GM18867 (cell line): ENCODE measurements around the gene DPCD.
"Not testable (repeated sequence)": the region's sequence is repeated elsewhere in the genome, so short reads cannot be mapped to it uniquely, and the experiment has no call there.

Experiments used
- ATAC-seq: cut with Tn5 transposase; IDR thresholded peaks from one replicate; pipeline ENCODE4 v1.9.1; 2021; ENCODE audit warnings: mild to moderate bottlenecking, moderate library complexity; ENCODE audit not compliant: unreplicated experiment

Gene DPCD

DNA sequence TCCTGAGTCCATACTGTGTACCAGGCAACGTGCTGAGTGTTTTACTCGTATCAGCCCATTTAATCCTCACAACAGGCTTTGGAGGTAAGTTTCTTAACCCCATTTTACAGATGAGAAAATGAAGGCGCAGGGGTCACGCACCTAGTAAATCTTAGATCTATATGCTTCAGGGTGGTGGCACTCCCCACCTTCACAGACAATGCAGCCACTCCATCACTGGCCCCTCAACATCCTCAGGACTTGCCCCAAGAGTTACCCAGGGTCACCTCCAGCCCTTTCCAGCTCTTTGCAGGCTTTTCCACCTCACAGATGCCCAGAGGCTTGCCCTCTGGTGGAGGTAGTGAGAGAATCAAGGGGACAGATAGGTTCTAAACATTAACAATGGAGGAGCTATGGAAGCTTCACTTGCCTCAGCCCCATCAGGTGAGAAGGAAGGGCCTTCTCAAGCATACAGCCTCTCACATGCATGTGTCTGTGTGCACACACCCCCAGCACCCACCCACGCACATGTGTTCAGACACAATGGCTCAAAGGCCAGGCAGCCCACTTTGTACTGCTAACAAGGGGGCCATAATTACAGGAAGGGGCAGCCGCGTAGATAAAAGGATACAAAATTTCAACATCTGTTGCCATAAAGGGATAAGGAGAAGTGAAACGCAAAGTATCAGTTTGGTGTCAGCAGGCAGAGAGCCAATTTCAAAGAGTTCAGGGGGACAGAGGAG lies 29.1 kb downstream of the DPCD start:
- no peak for ATAC-seq

DNA sequence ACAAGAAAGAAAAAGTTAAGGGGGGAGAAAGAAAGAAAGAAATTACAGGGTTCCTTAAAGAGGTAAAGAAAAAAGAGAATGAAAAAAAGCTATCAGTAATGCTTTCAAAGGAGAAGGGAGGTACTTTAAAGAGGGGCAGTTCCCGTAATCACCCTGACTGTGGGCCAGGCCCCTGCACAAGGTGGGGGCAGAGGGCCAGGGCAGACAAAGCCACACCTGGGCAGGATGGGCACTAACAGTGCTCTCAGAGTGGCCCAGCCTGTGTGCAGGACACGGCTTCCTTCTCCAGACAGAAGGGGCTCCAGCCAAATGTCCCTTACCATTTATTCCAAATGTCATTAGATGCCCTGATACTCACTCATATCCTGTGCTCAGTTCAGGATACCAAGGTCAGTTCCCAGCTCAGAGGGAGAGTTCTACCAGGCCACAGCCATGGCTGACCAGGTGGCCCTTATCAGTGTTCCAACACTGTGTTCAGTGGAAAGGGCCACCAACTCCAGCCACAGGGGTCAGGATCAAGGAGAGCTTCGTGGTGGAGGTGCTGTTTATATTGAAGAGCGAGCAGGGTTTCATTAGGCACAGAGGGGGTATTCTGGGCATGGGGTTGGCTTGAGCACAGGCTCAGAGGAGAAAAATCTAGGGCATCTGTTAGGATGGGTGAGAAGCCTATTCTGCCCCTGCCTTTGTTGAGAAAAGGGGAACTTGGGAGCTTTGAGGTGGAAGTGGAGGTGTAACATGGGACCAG lies 29.9 kb downstream of the DPCD start:
- no peak for ATAC-seq

DNA sequence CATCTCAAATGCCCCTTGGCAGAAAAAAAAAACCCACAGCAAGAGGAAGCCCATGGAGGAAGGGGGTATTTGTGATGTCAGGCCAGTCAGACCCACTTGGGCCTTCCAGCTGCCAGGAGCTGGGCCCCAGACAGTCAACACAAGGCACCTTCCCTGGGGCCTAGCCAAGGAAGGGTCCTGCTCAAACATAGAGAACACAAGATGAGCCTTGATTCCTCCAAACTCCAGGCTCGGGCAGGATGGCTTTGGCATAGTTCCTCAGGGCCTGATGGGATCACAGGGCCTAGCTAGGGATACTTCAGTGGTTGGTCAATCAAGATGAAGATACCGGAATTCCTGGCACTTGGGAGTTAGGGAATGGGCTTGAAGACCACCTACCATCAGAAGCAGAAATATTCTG lies 30.8 kb downstream of the DPCD start:
- no peak for ATAC-seq

DNA sequence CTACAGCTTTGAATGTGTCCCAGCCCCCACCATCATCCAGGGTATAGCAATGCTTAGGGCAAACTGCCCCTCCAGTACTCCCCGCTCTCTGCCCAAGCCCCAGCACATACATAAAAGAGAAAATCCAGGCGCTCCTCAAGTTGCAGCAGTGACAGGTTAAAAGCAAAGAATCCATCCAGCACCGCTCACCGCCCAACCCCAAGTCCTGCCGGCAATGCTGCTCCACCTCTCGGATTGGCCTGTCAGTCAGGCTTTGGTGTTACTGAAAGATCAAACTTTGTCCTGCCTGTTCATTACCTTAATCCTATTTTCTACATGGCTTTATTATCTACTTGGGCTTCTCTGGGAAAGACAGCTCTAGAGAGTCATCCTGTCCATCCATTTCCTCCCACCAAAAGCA lies 31.9 kb downstream of the DPCD start:
- ATAC-seq = no peak

DNA sequence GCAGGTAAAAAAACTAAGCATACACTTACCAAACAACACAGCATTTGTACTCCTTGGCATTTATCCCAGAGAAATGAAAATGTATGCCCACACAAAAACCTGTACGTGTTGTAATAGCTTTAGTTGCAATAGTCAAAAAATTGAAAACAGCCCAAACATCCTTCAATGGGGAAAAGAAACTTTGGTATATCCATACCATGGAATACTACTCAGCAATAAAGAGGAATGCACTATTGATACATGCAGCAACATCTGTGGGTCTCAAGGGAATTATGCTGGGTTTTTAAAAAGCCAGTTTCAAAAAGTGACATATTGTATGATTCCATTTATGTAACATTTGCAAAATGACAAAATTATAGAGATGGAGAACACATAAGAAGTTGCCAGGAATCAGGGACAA lies 35.4 kb downstream of the DPCD start:
- no peak for ATAC-seq

DNA sequence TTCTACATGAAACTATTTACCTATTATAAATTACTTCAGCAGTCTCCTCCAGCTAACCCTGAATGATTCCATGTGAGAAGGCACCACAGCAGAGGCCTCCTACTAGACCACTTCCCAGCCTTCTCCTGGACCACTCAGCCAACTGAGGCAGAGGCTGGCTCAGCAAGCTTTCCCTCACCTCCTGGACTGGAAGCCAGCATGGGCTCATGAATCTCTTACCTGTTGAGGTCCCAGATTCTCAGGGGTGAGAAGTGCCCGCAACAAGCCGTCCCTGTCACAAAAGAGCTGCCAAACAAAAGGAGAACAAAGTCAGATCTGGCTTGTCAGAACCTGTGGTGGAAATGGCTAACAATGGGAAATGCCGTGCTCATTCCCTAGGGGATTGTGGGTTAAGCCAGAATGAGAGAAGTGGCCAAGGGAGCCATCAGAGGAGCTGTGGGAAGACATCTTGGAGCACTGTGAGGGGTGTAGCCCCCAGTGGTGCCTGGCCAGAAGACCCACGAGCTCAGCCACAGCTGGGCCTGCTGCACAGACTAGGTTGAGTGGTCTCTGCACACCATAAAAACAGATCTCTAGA lies 36.5 kb downstream of the DPCD start:
- ATAC-seq = no peak

DNA sequence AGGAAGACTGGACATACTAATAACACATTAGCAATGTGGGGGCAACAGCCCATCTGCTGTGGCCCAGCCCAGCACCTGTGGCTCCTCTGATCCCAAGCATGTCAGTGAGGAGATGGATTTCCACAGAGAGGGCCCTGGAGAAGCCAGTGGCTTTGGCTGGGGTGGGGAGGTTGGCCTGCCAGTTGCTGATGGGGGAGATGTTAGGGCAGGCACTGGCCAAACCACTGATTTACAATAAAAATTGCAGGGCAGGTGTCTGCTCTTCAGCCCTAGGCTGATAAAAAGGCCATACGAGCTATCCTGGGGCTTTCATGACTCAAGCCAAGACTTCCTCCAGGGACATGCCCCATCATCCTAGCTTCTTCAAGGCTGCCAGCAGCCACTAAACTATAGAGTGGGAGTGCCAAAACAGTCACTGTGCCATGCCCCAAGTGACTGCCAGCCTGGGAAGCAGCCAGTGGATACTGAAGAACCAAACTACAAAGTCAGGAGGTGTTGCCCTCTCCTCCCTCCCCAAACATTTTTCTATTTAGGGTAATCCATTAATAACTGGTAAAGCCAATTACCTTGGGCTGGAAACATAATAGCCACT lies 37.8 kb downstream of the DPCD start:
- ATAC-seq = no peak

DNA sequence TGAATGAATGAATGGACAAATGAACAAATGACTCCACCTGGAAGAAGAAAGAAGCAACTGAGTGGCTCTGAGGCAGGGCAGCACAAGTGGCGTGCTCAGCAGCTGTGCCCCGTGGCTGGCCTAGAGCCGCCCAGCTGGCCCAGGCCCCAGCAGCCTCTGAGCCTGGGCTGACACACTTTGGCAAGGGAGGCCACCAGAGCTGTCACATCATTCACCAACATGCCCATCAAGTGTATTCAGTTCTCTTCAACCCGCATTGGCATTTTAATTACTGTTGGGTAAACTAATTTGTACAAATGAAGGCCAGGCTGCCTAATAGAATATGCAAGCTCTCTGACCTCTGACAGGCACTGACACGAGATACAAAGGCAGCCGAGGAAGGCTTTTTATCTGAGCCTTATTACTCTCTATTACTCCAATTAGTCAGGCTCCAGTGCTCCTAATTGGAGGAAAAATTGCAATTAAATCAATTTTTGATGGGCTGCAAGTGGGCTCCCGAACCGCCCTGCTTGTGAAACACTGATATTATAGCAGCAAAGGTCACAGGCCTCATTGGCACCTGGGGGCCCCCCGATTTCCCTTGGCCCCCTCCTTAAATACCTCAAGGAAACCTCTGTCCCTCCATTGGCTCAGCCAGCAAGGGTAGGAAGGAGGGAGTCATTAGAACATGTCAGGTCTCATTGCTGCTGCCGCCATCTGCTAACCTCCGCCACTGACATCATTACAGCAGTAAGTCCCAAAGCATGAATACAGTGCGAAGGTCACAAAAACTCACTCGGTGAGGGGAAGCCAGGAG lies 41.9 kb downstream of the DPCD start:
- ATAC-seq = no peak

DNA sequence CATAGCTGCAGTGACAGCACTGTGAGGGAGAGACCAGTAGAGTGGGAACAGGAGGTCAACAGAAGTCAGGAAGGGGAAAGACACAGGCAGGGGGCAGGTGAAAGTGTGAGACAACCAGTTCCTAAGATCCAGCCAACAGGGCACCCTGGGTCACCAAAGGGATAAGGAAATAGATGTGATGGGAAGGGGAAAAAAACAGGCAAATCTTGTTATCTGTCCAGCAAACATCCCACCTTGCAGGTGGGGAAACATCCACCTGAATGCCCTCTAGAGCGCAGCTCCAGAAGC lies 42.5 kb downstream of the DPCD start:
- ATAC-seq = no peak

DNA sequence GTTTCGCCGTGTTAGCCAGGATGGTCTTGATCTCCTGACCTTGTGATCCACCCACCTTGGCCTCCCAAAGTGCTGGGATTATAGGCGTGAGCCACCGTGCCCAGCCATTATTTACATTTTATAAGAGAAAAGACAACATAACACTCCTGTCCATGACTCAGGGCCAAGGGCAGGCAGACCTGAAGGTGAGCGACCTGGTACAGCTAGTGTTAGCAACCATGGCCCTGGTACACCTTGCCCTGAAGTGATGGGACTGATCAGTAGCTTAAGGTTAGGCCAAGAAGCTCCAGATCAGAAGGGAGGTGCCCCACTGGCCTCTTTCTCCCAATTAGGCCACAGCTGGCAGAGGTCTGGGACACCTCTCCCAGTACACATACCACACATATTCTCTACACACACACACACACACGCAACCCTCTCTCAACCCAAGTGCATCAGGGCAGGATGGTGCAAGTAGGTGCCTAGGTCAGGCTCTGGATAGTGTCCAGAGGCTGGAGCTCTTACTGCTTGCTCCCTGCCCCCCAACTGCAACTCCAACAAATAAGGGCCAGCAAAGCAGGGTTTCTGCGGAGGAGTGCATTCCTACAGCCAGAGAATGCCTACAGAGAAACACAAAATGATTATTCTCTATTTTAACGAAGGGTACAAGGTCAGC lies 43.8 kb downstream of the DPCD start:
- no peak for ATAC-seq

DNA sequence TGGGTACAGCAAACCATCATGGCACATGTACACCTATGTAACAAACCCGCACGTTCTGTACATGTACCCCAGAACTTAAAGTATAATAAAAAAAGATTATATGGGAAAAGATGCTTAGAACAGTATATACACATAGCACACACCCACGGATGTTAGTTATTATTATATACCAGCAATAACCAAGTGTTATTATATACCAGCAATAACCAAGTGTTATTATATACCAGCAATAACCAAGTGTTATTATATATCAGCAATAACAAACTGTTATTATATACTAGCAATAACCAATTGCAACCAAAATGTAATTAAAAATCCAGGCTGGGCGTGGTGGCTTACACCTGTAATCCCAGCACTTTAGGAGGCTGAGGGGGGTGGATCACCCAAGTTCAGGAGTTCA lies 45.4 kb downstream of the DPCD start:
- not testable (repeated sequence) for ATAC-seq

DNA sequence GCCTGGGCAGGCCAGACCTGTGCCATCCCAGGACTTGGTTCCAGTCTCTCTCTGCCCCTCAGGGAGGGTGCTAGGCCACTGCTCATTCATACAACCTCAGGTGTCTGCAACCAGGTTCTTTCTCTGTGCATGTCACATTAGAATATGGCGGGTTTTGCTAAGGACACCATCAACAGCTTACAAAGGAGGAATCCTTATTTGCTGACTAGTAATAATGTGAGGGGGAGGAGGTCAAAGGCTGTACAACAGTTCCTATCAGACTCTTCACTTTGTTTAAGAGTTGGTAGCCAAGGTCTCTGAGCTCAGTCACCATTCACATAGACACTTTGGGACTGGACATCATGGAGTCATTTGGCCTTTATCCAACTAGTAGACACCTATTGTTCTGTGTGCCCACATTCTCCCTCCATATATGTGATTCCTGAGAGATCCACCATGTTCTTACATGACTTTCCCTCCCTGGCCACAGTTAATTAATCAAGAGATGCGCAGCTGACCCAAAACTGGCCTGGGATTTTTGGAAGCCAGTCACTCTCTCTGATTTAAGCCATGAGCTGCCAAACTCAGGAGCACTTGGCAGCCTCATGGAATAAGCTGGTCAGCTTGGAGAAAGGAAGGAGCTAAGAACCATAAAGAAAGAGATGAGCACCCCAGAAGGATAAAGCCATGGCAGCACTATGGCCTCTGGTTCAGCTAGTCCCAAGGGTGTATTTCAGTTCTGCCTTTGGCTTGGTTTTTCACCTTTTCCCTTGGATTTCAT lies 51.2 kb downstream of the DPCD start:
- ATAC-seq = no peak

DNA sequence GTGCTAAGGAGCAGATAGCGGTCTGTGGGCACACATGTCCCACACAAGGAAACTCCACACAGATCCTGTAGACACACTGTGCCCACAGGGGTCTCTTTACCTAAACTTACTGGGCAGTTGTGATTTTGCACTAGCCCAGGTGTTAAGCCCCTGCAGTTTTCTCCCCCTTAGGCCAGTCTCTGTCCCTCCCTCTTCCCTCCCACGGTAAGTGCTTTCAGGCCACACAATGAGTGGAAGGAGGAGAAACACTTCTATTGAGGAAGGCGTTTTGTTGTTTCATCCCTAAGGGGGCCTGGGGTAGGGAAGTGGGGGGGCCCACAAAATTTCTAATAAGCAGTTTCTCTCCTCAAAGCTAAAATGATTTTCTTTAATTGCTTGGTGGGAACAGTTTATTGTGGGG lies 55.4 kb downstream of the DPCD start:
- ATAC-seq = no peak

DNA sequence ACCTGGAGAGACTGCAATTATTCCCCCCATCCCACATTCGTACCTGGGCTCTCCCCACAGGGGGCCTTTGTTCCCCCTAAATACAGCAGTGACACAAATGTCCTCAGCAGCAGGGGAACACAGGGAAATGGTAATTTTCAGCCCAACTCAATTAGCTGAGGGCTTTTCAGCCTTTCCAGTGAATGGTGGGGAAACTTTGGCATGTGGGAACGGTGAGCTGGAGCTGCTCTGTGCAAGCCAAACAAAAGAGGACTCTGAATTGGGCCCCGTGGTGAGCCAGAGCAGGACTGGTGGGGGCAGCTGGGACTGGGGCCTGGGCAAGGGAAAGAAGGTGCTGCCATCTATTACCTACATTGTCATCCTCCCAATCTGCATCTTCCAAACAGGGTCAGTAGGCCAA lies 55.9 kb downstream of the DPCD start:
- no peak for ATAC-seq

DNA sequence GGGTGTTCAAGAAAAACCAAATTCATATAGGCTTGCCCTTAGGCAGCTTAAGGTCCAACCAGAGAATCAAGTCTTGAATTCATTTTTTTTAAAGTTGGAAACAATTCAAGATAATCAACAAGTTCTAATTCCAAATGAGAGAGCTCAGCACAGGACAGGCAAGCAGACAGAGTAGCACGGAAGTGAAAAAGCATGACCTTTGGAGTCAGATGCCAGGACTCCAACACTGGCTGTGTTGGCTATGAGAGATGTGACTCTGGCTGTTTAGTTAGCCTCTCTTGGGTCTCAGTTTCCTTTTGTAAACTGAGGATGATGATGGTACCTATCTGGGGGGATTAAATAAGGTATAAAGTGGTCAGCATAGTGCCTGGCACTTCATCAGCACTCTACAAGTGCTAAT lies 57.5 kb downstream of the DPCD start:
- ATAC-seq = no peak

DNA sequence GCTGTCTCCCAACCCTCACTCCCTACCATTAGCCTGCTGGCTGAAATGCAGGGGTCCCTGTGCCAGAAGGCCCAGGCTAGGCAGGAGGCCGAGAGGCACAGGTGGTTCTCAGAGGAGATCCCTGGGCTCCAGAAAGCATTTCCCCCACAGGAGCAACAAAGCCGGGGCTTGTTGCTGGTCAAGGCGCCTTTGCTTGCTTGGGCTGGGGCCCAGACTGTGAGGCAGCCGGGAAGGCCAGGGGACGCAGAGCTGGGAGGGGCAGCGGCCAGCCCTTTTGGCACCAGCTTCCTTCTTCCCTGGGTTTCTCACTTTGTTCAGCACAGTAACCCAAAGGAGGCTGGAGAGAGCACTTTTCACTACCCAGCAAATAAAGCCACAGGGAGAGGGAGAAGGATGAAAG lies 58.2 kb downstream of the DPCD start:
- no peak for ATAC-seq

DNA sequence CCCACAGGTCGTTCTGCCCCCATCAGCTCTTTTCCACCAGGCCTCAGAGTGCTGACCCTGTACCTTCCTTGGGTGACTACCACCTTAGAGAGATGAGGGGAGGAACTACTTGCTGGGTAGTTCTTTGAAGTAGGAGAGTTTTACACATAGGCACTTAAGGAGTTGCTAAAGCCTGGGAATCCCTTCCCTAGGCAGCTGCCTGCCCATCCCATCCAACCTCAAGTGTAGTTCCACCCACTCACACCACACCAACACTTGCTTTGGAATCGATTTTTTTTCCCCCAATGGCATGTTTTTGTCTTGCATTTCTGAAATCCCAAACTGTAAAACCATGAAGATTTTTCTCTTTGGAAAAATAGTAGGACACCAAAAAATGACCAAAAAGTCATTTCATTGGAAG lies 59.1 kb downstream of the DPCD start:
- ATAC-seq = no peak

DNA sequence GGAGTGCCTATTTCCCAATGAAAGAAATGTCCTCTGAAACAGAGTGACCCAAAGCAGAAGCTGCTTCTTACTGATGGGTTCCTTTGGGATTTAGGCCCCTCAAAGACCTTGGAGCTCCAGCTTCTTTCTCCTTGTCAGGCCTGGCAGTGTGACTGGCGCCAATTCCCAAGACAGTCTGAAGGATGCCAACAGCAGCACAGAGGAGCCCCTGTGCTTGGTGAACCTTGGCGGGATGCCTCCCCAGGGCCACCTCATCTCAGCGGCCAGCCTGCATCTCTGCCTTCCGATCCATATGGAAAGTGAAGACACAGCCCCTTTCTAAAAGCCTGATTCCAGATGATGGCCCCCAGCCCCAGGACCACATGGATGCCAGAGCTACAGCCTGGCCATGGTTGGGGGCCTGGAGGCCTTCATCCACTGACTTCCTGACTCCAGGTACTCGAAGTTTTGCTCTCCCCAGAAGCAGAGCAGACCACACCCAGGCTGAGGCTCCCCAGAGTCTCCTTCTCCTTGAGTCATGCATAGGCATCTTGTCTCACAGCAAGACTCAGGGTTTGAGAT lies 61.5 kb downstream of the DPCD start:
- ATAC-seq = no peak

DNA sequence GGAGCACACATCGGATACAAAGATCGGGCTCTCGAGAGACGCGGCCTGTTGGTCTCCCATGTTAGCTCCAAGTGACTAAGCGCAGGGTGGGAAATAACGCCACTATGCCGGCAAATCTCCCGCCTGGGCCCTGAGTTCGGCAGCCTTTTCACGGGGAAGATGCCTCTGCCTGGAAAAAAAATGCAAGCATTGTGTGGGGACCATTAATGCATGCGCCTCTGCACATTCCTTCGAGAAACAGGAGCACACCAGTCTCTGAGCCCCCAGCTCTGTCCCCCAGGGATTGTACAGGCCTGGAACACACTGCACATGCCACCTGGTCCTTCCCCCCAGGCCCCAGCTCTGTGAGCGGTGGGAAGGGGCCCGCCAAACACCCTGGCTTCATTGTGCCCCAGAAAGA lies 62.7 kb downstream of the DPCD start:
- no peak for ATAC-seq

DNA sequence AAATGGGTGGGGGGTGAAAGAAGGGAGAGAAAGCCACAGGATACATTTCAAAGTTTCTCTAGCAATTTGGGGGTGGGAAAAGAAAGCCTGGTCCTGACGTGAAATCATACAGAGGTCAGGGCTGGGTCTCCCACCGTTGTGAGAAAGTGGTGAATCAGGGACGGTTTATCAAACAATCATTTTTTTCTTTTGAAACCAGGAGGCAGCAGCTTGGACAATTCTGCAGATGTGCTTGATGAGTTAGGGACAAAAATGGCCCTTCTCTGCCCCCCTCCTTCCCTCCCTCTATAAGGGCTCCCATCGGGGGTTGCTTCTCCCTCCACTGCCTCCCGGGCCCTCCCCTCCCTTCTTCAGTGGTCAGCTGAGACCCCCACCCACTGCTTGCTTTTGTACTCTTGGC lies 63.2 kb downstream of the DPCD start:
- no peak for ATAC-seq
